OCI-LY7 (cell line): ENCODE data around the gene SAPCD1. TPM values are rescaled to one million over a fixed set of nuclear protein-coding genes. Genes with fewer than 3 reads are reported as not detected.

Source experiments
- BruUV-seq: library from RNA; stranded (reverse); fragments of 400-500 nt; replicated peaks from 2 replicates; lab custom pipeline; 2021; lab: Mats Ljungman, UMichigan
- CTCF ChIA-PET: fragments of 300-600 bp; sonication (Branson Sonifier 250); formaldehyde crosslinking; loops from one replicate; lab custom pipeline; 2022; ENCODE audit warnings: antibody characterized with exemption; ENCODE audit not compliant: unreplicated experiment; lab: Charles Lee
- POLR2A ChIA-PET: fragments of 300-600 bp; sonication (Branson Sonifier 250); formaldehyde crosslinking; loops from one replicate; lab custom pipeline; 2022; ENCODE audit warnings: antibody characterized with exemption; lab: Charles Lee
- DNase-seq: peaks from one replicate; pipeline ENCODE4 v3.0.0-alpha.2; 2015; ENCODE audit warnings: low spot score
- H2AFZ ChIP-seq: fragments of 200-600 bp; sonication (generic), shearing (Covaris generic); 2 replicates; pipeline ENCODE4 v1.6.1; 2014; ENCODE audit warnings: mild to moderate bottlenecking, antibody characterized with exemption, low read length, moderate library complexity
- H3K27ac ChIP-seq: fragments of 200-600 bp; sonication (generic); 2 replicates; pipeline ENCODE4 v1.5.1; 2014; ENCODE audit warnings: mixed run types, low read depth, mild to moderate bottlenecking, moderate library complexity, low read length, inconsistent platforms; ENCODE audit not compliant: poor library complexity, severe bottlenecking
- H3K36me3 ChIP-seq: fragments of 200-600 bp; sonication (generic); 2 replicates; pipeline ENCODE4 v1.6.1; 2014; ENCODE audit warnings: mild to moderate bottlenecking, antibody characterized with exemption, low read length, moderate library complexity, mixed read lengths; ENCODE audit not compliant: insufficient read depth
- H3K4me1 ChIP-seq: fragments of 200-600 bp; sonication (generic); 2 replicates; pipeline ENCODE4 v1.5.1; 2014; ENCODE audit warnings: mild to moderate bottlenecking, low read length; ENCODE audit not compliant: insufficient read depth, poor library complexity, severe bottlenecking
- H3K4me2 ChIP-seq: fragments of 200-600 bp; sonication (generic); 2 replicates; pipeline ENCODE4 v1.6.1; 2014; ENCODE audit warnings: mild to moderate bottlenecking, low read length
- H3K4me3 ChIP-seq: fragments of 200-600 bp; sonication (generic); 2 replicates; pipeline ENCODE4 v1.5.1; 2014; ENCODE audit warnings: mild to moderate bottlenecking, low read depth, low read length; ENCODE audit not compliant: poor library complexity, severe bottlenecking
- H3K79me2 ChIP-seq: fragments of 200-600 bp; sonication (generic); 2 replicates; pipeline ENCODE4 v1.6.1; 2016; ENCODE audit warnings: low read depth, mild to moderate bottlenecking, low read length, moderate library complexity, mixed read lengths; ENCODE audit not compliant: insufficient read depth
- H3K9me2 ChIP-seq: fragments of 200-600 bp; sonication (generic); 2 replicates; pipeline ENCODE4 v1.6.1; 2016; ENCODE audit warnings: mild to moderate bottlenecking, low read length, mixed read lengths; ENCODE audit not compliant: insufficient read depth
- H3K9me3 ChIP-seq: fragments of 200-600 bp; sonication (generic); 2 replicates; pipeline ENCODE4 v1.6.1; 2014; ENCODE audit warnings: mild to moderate bottlenecking, mixed run types, low read length, mixed read lengths
- H4K20me1 ChIP-seq: fragments of 200-600 bp; sonication (generic); 2 replicates; pipeline ENCODE4 v1.6.1; 2014; ENCODE audit warnings: mild to moderate bottlenecking, antibody characterized with exemption, low read length, moderate library complexity, mixed read lengths; ENCODE audit not compliant: insufficient read depth
- EZH2phosphoT487 ChIP-seq: fragments of 200-600 bp; sonication (generic); IDR thresholded peaks from 2 replicates; pipeline ENCODE4 v1.6.1; 2018; ENCODE audit warnings: low read depth, borderline replicate concordance, mild to moderate bottlenecking, mixed run types, antibody characterized with exemption, low read length, moderate library complexity, mixed read lengths
- intact Hi-C: fragments of 100-400 bp; cut with micrococcal nuclease; formaldehyde crosslinking; loops from one replicate; pipeline ENCODE4 v1.10.0; 2022; ENCODE audit not compliant: unreplicated experiment
- total RNA-seq, 2 experiments: library from RNA; depleted of rRNA in 1 of 2; stranded (reverse); fragments of >200 nt in 1 of 2; shearing (Covaris generic) in 1 of 2; gene quantifications; 2 replicates each; pipeline ENCODE4 v1.2.3, GENCODE V29; 2014 to 2022
- TF ChIP-seq, protein P1 (sequence below): fragments of 200-600 bp; sonication (generic); conservative IDR thresholded peaks from 2 replicates; pipeline ENCODE4 v1.5.1; 2014; ENCODE audit warnings: mild to moderate bottlenecking, antibody characterized with exemption, low read length, moderate library complexity, mixed read lengths

The SAPCD1 gene
- total RNA-seq, 2 experiments from 2014 or later, result 31.3 to 53.5 TPM

DNA sequence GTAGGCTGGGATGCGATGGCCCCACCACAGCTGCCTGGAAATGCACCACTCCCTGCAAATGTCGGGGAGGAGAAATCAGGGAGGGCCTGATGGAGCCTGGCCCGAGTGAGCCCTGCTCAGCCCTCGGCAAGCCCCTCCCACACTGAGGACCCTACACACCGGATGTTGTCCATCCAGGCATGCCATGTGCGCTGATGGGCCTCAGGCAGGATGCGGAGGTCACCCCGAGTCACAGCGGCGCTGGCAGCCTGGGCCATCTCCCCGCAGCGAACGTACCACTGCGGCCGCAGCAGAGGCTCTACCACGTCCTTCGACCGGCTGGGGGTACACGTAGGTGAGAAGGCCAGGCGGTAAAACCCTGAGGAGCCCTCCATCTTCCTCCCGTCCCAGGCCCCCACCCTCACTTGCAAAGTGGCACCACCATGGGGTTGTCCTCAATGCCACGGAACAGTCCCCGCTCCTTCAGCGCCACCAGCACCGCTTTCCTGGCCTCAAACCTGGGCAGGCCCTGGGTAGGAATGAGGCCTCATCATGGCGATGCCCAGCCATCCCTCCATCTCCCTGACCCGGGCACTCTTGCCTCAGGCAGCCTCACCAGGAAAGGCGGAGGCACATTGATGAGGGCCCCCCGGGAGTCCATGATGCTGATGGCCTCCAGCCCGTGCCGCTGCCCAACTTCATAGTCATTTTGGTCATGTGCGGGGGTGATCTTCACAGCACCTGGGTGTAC, 19.8 kb downstream of the SAPCD1 start:
- no TSS peak for BruUV-seq

DNA sequence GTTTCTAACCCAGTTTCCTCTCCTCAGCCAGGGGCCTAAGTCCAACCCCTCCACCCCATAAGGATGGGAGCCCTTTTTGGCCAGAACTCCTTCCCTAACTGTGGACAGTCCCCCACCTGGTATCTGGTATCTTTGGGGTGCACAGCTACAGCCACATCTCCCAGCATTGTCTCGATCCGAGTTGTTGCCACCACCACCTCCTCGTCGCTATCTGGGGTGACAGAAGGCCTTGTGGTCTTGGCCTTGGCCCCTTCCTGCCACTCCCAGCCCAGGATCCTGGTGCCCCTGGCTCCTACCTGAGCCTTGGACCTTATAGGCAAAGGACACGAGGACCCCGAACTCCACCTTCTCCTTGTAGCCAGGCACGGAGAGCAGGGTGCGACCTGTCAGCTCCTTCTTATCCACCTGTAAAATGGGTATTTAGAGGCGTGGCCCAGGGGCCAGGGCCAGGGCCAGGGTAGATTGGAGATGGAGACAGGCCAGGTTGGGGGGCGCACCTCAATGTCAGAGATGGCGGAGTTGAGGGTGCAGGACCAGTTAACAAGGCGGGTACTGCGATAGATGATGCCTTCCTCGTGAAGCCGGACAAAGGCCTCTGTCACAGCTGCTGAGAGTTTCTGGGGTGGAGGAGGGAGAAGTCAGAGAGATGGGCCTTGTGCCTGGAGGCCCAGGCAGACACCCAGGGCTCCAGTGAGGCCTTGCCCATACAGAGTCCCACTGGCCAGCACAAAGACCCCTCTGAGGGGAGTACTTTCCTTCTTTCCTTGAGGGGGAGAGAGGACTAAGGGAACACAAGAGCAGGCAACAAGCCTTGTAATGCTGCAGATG, 21.9 kb downstream of the SAPCD1 start:
- ChIA-PET POLR2A (interaction anchor here (1.0 kb wide), 1 partner anchor 78 kb away, joined by 5 read pairs; the partner anchor contains the start of gene NEU1), CTCF (no interaction called here)
- H3K9me2 ChIP-seq, result no peaks in the 10 kb centered on the region
- no peaks in the 10 kb centered on the region for H3K9me3 ChIP-seq
- BruUV-seq, result no TSS peak
- no peak for DNase-seq
- no peak overlapping the region for H3K4me2 ChIP-seq
- peaks cover 8% of the 10 kb centered on the region; the same call in 1 of the 2 replicates for H3K79me2 ChIP-seq
- H4K20me1 ChIP-seq, result no peaks in the 10 kb centered on the region
- H2AFZ ChIP-seq, result no peak overlapping the region
- peaks cover 14% of the 10 kb centered on the region for H3K4me1 ChIP-seq
- H3K4me3 ChIP-seq, result no peak overlapping the region
- H3K36me3 ChIP-seq, result peaks cover 95% of the 10 kb centered on the region
- H3K27ac ChIP-seq, result no peak overlapping the region
- intact Hi-C loops, result no loop called here
- no peak for TF ChIP-seq EZH2phosphoT487
- TF ChIP-seq, protein P1, sequence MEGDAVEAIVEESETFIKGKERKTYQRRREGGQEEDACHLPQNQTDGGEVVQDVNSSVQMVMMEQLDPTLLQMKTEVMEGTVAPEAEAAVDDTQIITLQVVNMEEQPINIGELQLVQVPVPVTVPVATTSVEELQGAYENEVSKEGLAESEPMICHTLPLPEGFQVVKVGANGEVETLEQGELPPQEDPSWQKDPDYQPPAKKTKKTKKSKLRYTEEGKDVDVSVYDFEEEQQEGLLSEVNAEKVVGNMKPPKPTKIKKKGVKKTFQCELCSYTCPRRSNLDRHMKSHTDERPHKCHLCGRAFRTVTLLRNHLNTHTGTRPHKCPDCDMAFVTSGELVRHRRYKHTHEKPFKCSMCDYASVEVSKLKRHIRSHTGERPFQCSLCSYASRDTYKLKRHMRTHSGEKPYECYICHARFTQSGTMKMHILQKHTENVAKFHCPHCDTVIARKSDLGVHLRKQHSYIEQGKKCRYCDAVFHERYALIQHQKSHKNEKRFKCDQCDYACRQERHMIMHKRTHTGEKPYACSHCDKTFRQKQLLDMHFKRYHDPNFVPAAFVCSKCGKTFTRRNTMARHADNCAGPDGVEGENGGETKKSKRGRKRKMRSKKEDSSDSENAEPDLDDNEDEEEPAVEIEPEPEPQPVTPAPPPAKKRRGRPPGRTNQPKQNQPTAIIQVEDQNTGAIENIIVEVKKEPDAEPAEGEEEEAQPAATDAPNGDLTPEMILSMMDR, result no peak

More for the DNA sequence above, 19.8 kb downstream of the SAPCD1 start:
- no peak overlapping the region for H3K4me2 ChIP-seq
- H3K4me1 ChIP-seq, result no peaks in the 10 kb centered on the region
- no peaks in the 10 kb centered on the region for H4K20me1 ChIP-seq
- no peak for TF ChIP-seq EZH2phosphoT487
- intact Hi-C loops, result no loop called here
- no peak overlapping the region for H2AFZ ChIP-seq
- H3K36me3 ChIP-seq, result peaks cover 96% of the 10 kb centered on the region
- H3K27ac ChIP-seq, result no peak overlapping the region
- H3K79me2 ChIP-seq, result no peaks in the 10 kb centered on the region
- H3K4me3 ChIP-seq, result no peak overlapping the region
- ChIA-PET POLR2A (no interaction called here), CTCF (no interaction called here)
- no peaks in the 10 kb centered on the region for H3K9me3 ChIP-seq
- no peak for DNase-seq
- no peaks in the 10 kb centered on the region for H3K9me2 ChIP-seq

DNA sequence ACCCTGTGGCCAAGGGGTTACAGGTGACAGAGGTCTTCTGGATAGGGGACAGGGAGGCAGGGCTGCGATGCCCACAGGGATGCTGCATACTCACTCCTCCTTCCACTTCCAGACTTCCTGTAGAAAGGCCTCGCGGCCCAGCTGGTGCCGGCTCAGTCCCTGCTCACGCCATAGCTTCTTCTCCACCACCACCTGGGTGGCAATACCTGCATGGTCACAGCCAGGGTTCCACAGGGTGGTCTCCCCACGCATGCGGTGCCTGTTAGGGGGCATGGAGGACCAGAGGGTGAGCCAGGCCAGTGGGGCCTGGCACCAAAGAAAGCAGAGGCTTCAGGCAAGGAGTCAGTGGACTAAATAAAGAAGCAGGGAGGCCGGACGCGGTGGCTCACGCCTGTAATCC, 23.0 kb downstream of the SAPCD1 start:
- Histone ChIP-seq H3K4me1 (peaks cover 25% of the 10 kb centered on the region), H3K79me2 (peaks cover 10% of the 10 kb centered on the region; the same call in 1 of the 2 replicates), H4K20me1 (no peaks in the 10 kb centered on the region), H3K4me3 (no peak overlapping the region), H3K36me3 (peaks cover 90% of the 10 kb centered on the region), H3K4me2 (no peak overlapping the region), H2AFZ (no peak overlapping the region), H3K27ac (no peak overlapping the region), H3K9me2 (no peaks in the 10 kb centered on the region), H3K9me3 (no peaks in the 10 kb centered on the region)
- TF ChIP-seq, protein P1, result no peak
- TF ChIP-seq EZH2phosphoT487, result no peak
- DNase-seq, result no peak
- ChIA-PET POLR2A (interaction anchor here (0.6 to 0.7 kb wide), 2 partner anchors 21 to 380 kb away, joined by 3 to 6 read pairs; partner anchors contain the start of gene LSM2), CTCF (no interaction called here)
- BruUV-seq, result no TSS peak
- intact Hi-C loops, result loop anchor here (5.0 kb wide), 2 partner anchors 43 to 163 kb away; partner anchors contain the start of genes MSH5 and PRRC2A
